ENCODE measurements around the gene FSTL5. TPM values are rescaled to one million over a fixed set of nuclear protein-coding genes. Genes with fewer than 3 reads are reported as not detected.

Gene FSTL5
- total RNA-seq, 1 experiment from 2014 or later, result 0.55 TPM

DNA sequence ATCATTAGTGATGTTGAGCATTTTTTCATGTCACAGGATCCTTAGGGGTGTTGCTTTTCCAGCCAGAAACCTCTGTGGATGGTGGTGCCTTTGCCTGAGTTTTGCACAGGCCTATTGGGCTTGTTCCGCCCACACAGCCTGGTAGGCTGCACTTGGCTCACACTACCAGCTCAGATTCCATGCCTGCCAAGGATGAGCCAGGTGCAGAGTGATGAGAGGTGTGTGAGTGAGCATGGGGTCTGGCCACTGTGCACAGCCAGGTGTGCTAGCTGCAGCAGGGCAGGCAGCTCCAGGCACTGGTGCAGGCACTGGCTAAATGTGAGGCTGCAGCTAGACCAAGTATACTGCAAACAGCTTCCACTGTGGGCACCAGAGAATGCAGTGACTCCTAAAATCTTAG is 341.6 kb downstream of the FSTL5 start:
- POLR2A ChIA-PET, result no interaction called here
- CTCF ChIA-PET, result no interaction called here
- no peaks in the 10 kb centered on the region; the same call in 1 of the 2 replicates for H3K27me3 Mint-ChIP-seq (ENCODE audit: low read depth)
- no peak overlapping the region for H3K27ac Mint-ChIP-seq
- DNase-seq (ENCODE audit: low spot score), result no peak
- no peak for ATAC-seq
- peaks cover 11% of the 10 kb centered on the region for H3K4me1 Mint-ChIP-seq
- no peak overlapping the region for H3K4me3 Mint-ChIP-seq
- H3K36me3 Mint-ChIP-seq, result no peaks in the 10 kb centered on the region; the same call in 1 of the 2 replicates
- H3K9me3 Mint-ChIP-seq, result peaks cover 27% of the 10 kb centered on the region
- TF ChIP-seq AR (CRISPR knock-in tag; IDR thresholded peaks at IDR 0.05), result no peak
- no peak for TF ChIP-seq OVOL2 (CRISPR knock-in tag; IDR thresholded peaks at IDR 0.05; ENCODE audit: borderline replicate concordance)
- TF ChIP-seq NR3C1 (CRISPR knock-in tag; conservative IDR thresholded peaks at IDR 0.05; ENCODE audit: low read depth), result no peak
- no peak for TF ChIP-seq TCF7 (CRISPR knock-in tag; IDR thresholded peaks at IDR 0.05; ENCODE audit: low read depth)

DNA sequence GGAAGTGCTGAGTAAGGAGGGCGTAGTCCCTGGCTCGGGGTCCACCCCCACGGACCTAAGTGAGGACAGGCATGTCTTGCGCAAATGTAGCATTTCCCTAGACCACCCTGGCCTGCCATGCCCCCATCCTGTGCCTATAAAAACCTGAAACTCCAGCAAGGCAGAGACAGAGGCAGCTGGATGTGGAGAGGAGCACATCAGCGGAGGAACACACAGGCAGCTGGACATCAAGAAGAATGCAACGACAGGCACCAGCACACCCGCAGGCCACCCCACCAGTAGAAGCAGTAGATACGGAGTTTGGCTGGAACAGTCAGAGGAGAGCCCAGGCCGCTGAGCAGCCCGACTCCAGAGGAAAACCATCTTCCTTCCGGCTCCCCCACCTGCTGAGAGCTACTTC is 345.9 kb downstream of the FSTL5 start:
- H3K9me3 Mint-ChIP-seq, result peaks cover 6% of the 10 kb centered on the region
- H3K4me3 Mint-ChIP-seq, result no peak overlapping the region
- CTCF ChIA-PET, result no interaction called here
- POLR2A ChIA-PET, result no interaction called here
- H3K36me3 Mint-ChIP-seq, result no peaks in the 10 kb centered on the region; the same call in 1 of the 2 replicates
- DNase-seq (ENCODE audit: low spot score) (no peak), ATAC-seq (peak; percentile 57)
- TF ChIP-seq SOX15 (CRISPR knock-in tag; IDR thresholded peaks at IDR 0.05) (no peak), CTCF (IDR thresholded peaks at IDR 0.05) (no peak), PRRX2 (CRISPR knock-in tag; IDR thresholded peaks at IDR 0.05) (no peak), FOXJ3 (CRISPR knock-in tag; IDR thresholded peaks at IDR 0.05; ENCODE audit: borderline replicate concordance) (no peak), CREM (CRISPR knock-in tag; IDR thresholded peaks at IDR 0.05) (no peak), MYBL2 (CRISPR knock-in tag; IDR thresholded peaks at IDR 0.05) (no peak), ETV6 (CRISPR knock-in tag; IDR thresholded peaks at IDR 0.05) (no peak), TEAD1 (CRISPR knock-in tag; IDR thresholded peaks at IDR 0.05) (no peak)
- TF ChIP-seq, protein P1, sequence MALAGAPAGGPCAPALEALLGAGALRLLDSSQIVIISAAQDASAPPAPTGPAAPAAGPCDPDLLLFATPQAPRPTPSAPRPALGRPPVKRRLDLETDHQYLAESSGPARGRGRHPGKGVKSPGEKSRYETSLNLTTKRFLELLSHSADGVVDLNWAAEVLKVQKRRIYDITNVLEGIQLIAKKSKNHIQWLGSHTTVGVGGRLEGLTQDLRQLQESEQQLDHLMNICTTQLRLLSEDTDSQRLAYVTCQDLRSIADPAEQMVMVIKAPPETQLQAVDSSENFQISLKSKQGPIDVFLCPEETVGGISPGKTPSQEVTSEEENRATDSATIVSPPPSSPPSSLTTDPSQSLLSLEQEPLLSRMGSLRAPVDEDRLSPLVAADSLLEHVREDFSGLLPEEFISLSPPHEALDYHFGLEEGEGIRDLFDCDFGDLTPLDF (CRISPR knock-in tag; IDR thresholded peaks at IDR 0.05), result no peak
- H3K27me3 Mint-ChIP-seq (ENCODE audit: low read depth), result no peaks in the 10 kb centered on the region
- H3K4me1 Mint-ChIP-seq, result peaks cover 10% of the 10 kb centered on the region
- H3K27ac Mint-ChIP-seq, result no peak overlapping the region

DNA sequence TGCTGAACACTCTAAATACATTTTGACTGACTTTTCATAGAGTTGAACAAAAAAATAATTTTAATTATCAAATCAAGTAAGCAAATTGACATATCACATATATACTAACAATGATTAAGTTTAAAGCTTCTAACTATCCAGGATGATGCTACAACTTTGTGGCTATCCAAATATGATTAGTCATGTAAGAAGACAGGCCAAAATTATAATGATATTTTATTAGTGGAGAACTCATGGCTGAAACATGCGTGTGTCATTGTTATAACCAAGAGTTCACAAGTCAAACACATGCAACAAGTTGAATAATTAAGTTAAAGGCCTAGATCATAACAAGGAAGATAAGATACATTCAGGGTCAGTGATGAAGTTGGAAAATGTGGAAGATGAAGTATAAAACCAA is 346.8 kb downstream of the FSTL5 start:
- no peak for DNase-seq (ENCODE audit: low spot score)
- no peak for ATAC-seq
- no peaks in the 10 kb centered on the region for H3K27me3 Mint-ChIP-seq (ENCODE audit: low read depth)
- H3K36me3 Mint-ChIP-seq, result no peaks in the 10 kb centered on the region; the same call in 1 of the 2 replicates
- no peak overlapping the region for H3K4me3 Mint-ChIP-seq
- CTCF ChIA-PET, result no interaction called here
- H3K27ac Mint-ChIP-seq, result no peak overlapping the region
- POLR2A ChIA-PET, result no interaction called here
- peaks cover 6% of the 10 kb centered on the region for H3K9me3 Mint-ChIP-seq
- peaks cover 13% of the 10 kb centered on the region for H3K4me1 Mint-ChIP-seq
- TF ChIP-seq SOX15 (CRISPR knock-in tag; IDR thresholded peaks at IDR 0.05), result no peak
- TF ChIP-seq ZNF396 (CRISPR knock-in tag; IDR thresholded peaks at IDR 0.05; ENCODE audit: borderline replicate concordance), result no peak
- TF ChIP-seq GTF2I (CRISPR knock-in tag; conservative IDR thresholded peaks at IDR 0.05), result no peak
- no peak for TF ChIP-seq MXD4 (CRISPR knock-in tag; IDR thresholded peaks at IDR 0.05; ENCODE audit: borderline replicate concordance)
- no peak for TF ChIP-seq HMGA2 (CRISPR knock-in tag; IDR thresholded peaks at IDR 0.05)
- no peak for TF ChIP-seq E2F4 (CRISPR knock-in tag; IDR thresholded peaks at IDR 0.05; ENCODE audit: borderline replicate concordance, low read depth)
- TF ChIP-seq CBFB (CRISPR knock-in tag; IDR thresholded peaks at IDR 0.05; ENCODE audit: low read depth), result no peak
- TF ChIP-seq ZNF532 (CRISPR knock-in tag; IDR thresholded peaks at IDR 0.05; ENCODE audit: borderline replicate concordance), result no peak
- no peak for TF ChIP-seq ZNF317 (CRISPR knock-in tag; IDR thresholded peaks at IDR 0.05; ENCODE audit: borderline replicate concordance, low read depth)
